Transverse colon (tissue), 3 donors: ENCODE measurements around the gene GPBAR1.

Source experiments
- CTCF ChIP-seq, 5 experiments: fragments of 200-600 bp in 3 of 5; fragments of 450-650 bp in 2 of 5; sonication (generic) in 3 of 5; IDR thresholded peaks; 1 replicate in 2 of 5; 2 replicates in 3 of 5; pipeline ENCODE4 v1.5.1; 2016 to 2017; ENCODE audit warnings: antibody characterized with exemption in 5 of 5, inconsistent platforms in 3 of 5, mild to moderate bottlenecking in 2 of 5, moderate library complexity in 1 of 5
- POLR2A ChIP-seq: fragments of 450-650 bp; IDR thresholded peaks from one replicate; pipeline ENCODE4 v1.6.1; 2016; ENCODE audit warnings: antibody characterized with exemption, mild to moderate bottlenecking, moderate library complexity

GRCh38 chr2:218294430-218295022 lies 33.7 kb downstream of the GPBAR1 start:
- no peak for TF ChIP-seq POLR2A
- TF ChIP-seq CTCF (IDR thresholded peaks at IDR 0.05) = no peak
